ENCODE results near the gene OR4F15. TPM values are rescaled to one million over a fixed set of nuclear protein-coding genes. Genes with fewer than 3 reads are reported as not detected.

OR4F15 gene
- total RNA-seq, 1 donor from 2014 or later: not detected

DNA sequence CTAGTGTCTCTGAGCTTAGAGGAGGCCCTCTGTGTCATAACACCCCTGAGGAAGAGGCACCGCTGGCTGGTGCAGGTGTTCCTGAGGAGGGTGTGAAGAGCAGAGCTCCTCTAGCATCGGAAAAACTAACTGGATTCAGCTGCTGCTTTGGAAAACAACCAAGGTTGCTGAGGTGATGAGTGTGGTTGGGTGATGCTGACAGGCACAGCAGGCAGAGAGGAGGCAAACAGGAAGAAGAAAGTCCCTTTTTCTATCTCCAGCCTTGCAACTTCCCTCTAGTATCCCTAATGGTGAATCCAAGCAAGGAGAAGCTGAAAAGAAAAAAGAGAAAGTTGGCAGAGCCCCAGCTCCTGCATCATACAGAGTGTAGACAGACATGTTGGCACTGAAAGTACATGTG is 3.8 kb upstream of the OR4F15 start:
- no peak overlapping the region for H3K27ac Mint-ChIP-seq
- H3K9me3 Mint-ChIP-seq: no peaks in the 10 kb centered on the region
- H3K4me1 Mint-ChIP-seq (ENCODE audit: low read depth): no peaks in the 10 kb centered on the region
- H3K4me3 Mint-ChIP-seq (ENCODE audit: low read depth): no peak overlapping the region
- peaks cover 9% of the 10 kb centered on the region for H3K27me3 Mint-ChIP-seq (ENCODE audit: low read depth)
- no peaks in the 10 kb centered on the region for H3K36me3 Mint-ChIP-seq (ENCODE audit: low read depth)
- no peak for DNase-seq (ENCODE audit: low spot score)
- intact Hi-C loops (cut with micrococcal nuclease): no loop called here

DNA sequence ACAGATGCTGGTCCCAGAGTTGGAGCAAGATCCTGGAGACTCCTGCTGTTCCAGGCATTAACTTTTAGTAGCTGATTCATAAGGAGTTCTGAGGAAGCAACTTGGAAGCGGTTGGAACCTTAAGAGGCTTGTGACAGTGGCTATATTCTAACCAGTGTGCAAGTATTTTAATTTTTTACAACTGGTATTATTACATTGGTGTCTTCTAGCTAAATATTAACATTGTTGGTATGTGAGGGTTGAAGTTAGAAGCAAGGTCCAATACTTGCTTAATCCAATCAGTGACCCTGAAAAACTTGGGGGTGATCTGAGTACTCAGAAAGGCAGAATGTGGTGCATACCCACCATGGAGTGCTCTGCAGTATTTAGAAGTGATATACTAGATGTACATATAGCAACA is 1.5 kb upstream of the OR4F15 start:
- Mint-ChIP-seq H3K27ac (no peak overlapping the region), H3K4me1 (ENCODE audit: low read depth) (no peaks in the 10 kb centered on the region), H3K27me3 (ENCODE audit: low read depth) (peaks cover 4% of the 10 kb centered on the region), H3K9me3 (no peaks in the 10 kb centered on the region), H3K36me3 (ENCODE audit: low read depth) (no peaks in the 10 kb centered on the region), H3K4me3 (ENCODE audit: low read depth) (no peak overlapping the region)
- intact Hi-C loops (cut with micrococcal nuclease): no loop called here
- DNase-seq (ENCODE audit: low spot score): no peak

DNA sequence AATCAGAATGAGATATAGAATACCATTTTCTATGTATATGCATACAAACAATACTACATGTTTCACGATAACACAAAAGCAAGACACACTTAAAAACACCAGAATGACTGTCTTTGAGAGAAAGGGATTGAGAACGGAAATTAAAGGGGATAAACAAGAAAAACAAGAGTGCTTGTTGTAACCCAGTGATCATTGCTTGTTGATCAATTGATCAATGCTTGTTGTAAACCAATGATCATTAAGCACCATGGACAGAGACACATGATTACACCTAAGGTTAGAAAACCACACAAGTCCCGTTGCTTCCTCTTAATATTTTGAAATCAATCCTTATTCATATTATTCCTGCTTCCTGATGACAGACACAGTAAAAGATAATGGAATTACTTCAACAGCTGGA is 1.1 kb upstream of the OR4F15 start:
- Mint-ChIP-seq H3K4me1 (ENCODE audit: low read depth) (no peaks in the 10 kb centered on the region), H3K4me3 (ENCODE audit: low read depth) (no peak overlapping the region), H3K27ac (no peak overlapping the region), H3K36me3 (ENCODE audit: low read depth) (no peaks in the 10 kb centered on the region), H3K9me3 (no peaks in the 10 kb centered on the region), H3K27me3 (ENCODE audit: low read depth) (peaks cover 5% of the 10 kb centered on the region)
- intact Hi-C loops (cut with micrococcal nuclease): no loop called here
- no peak for DNase-seq (ENCODE audit: low spot score)

DNA sequence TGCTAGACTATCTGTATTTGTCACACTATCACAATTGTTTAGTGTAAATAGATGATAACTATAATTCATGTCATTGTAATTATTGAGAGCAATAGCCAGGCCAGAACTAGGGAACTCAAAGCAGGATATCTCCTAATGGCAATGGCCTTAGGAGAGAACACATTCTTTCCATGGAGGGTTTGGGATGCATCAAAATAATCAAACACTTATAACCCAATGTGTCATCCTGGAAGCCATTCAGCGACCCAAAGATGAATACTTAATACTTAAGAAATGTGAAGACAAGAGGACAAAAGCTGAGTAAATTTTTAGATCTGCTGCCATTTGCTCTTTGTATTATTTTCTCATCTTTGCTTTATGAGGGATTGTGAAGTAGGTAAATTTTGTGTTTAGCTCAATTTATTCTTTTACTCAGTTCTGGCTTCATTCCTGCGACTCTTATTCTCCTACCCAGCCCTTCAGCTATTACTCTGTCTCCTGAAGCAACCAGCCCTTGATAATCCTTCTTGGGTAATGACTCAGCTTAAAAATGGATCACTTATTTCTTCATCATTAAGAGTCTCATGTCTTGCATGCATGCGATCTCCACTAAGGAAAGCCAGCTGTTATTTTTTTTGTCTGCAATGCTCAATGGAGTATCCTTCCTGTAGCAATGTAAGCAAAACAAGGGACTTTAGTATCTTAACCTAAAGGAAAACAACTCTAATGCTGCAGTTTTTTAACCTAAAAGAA is 2.0 kb downstream of the OR4F15 start:
- DNase-seq (ENCODE audit: low spot score): no peak
- H3K27me3 Mint-ChIP-seq (ENCODE audit: low read depth): peaks cover 7% of the 10 kb centered on the region
- H3K27ac Mint-ChIP-seq: no peak overlapping the region
- intact Hi-C loops (cut with micrococcal nuclease): no loop called here
- no peak overlapping the region for H3K4me3 Mint-ChIP-seq (ENCODE audit: low read depth)
- no peaks in the 10 kb centered on the region for H3K9me3 Mint-ChIP-seq
- no peaks in the 10 kb centered on the region for H3K4me1 Mint-ChIP-seq (ENCODE audit: low read depth)
- no peaks in the 10 kb centered on the region for H3K36me3 Mint-ChIP-seq (ENCODE audit: low read depth)

DNA sequence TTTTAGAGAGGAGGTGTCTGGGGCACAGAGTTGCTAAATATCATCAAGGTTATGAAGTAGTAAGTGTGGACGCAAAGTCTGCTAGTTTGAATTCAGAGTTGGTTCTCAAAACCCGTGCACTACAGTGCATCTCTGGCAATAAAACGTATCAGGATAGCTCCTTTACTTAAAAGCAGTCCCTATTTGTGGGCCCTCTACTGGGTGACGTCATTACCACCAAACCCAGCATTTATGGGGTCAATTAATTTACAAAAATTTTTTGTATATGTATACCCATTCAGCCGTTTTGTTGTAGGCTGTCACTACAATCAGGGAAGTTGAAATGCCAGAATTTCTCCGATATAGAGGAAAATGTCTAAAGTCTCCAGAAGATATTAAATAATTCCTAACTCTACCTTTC is 8.8 kb downstream of the OR4F15 start:
- Mint-ChIP-seq H3K27me3 (ENCODE audit: low read depth) (peaks cover 3% of the 10 kb centered on the region), H3K36me3 (ENCODE audit: low read depth) (no peaks in the 10 kb centered on the region), H3K9me3 (no peaks in the 10 kb centered on the region), H3K27ac (no peak overlapping the region), H3K4me1 (ENCODE audit: low read depth) (no peaks in the 10 kb centered on the region), H3K4me3 (ENCODE audit: low read depth) (no peak overlapping the region)
- DNase-seq (ENCODE audit: low spot score): no peak
- intact Hi-C loops (cut with micrococcal nuclease): no loop called here

DNA sequence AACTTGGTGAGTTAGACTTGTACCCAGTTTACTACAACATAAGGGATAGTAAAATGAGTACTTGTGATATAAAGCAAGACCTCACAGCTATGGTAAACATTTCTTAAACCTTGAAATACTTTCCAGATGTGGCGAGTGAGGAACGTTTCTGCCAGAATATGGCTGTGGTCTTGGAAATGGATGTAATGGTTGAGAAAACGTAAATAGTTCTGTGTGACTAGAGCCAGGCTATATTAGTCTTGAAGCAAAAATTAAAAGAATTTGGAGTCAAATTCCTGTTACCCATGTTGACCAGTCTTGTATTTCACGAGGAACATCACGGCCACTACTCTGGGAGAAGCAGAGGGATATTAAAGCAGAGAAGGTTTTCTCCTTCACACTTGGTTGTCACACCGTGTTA is 15.3 kb downstream of the OR4F15 start:
- Mint-ChIP-seq H3K36me3 (ENCODE audit: low read depth) (no peaks in the 10 kb centered on the region), H3K4me1 (ENCODE audit: low read depth) (no peaks in the 10 kb centered on the region), H3K27me3 (ENCODE audit: low read depth) (no peaks in the 10 kb centered on the region), H3K4me3 (ENCODE audit: low read depth) (no peak overlapping the region), H3K9me3 (no peaks in the 10 kb centered on the region), H3K27ac (no peak overlapping the region)
- intact Hi-C loops (cut with micrococcal nuclease): no loop called here
- DNase-seq (ENCODE audit: low spot score): no peak

DNA sequence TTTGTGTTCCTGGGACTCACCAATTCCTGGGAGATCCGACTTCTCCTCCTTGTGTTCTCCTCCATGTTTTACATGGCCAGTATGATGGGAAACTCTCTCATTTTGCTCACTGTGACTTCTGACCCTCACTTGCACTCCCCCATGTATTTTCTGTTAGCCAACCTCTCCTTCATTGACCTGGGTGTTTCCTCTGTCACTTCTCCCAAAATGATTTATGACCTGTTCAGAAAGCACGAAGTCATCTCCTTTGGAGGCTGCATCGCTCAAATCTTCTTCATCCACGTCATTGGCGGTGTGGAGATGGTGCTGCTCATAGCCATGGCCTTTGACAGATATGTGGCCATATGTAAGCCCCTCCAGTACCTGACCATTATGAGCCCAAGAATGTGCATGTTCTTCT is 16.8 kb downstream of the OR4F15 start:
- Mint-ChIP-seq H3K9me3 (no peaks in the 10 kb centered on the region), H3K27me3 (ENCODE audit: low read depth) (no peaks in the 10 kb centered on the region), H3K4me3 (ENCODE audit: low read depth) (no peak overlapping the region), H3K36me3 (ENCODE audit: low read depth) (no peaks in the 10 kb centered on the region), H3K27ac (no peak overlapping the region), H3K4me1 (ENCODE audit: low read depth) (no peaks in the 10 kb centered on the region)
- DNase-seq (ENCODE audit: low spot score): no peak
- intact Hi-C loops (cut with micrococcal nuclease): no loop called here

DNA sequence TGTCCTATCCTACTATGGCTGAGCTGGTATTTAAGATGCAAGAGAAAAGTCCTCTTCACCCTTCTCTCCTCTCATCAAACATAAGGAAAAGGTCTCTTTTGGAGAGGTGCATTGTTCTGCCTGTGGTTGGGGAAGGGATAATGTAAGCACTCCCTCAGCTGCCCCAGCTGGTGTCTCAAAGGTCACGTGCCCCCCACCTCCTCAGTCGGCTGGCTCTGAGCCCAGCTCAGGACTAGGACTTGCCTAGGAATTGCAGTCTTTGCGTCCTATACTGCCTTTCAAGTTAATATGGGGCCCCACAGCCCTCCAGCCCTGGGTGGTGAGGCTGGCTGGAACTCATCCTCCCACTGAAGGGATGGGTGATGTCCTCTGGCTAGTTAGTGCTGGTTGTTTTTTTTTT is 29.7 kb downstream of the OR4F15 start:
- H3K36me3 Mint-ChIP-seq (ENCODE audit: low read depth): no peaks in the 10 kb centered on the region
- intact Hi-C loops (cut with micrococcal nuclease): no loop called here
- H3K9me3 Mint-ChIP-seq: no peaks in the 10 kb centered on the region

DNA sequence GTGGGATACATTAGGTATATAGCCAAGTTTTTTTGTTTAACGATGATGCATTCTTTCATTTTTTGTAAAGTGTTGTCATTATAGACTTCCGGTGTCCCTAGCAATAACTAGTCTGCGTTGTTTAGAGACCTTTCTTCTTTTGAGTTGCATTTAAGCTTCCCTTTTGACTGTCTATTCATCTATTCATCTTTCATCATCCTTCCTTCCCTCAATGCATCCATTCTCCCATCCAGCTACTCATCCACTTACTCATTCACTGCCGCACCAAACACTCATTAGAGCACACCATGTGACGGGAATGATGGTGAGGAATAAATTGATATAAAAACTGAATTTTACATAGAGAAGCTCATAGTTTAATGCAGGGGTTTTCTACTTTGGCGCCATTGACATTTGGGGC is 32.9 kb downstream of the OR4F15 start:
- H3K4me1 Mint-ChIP-seq (ENCODE audit: low read depth): no peaks in the 10 kb centered on the region
- intact Hi-C loops (cut with micrococcal nuclease): no loop called here
- no peak overlapping the region for H3K27ac Mint-ChIP-seq

More for the DNA sequence above, 29.7 kb downstream of the OR4F15 start:
- DNase-seq (ENCODE audit: low spot score): no peak
- Mint-ChIP-seq H3K4me3 (ENCODE audit: low read depth) (no peak overlapping the region), H3K27me3 (ENCODE audit: low read depth) (peaks cover 2% of the 10 kb centered on the region), H3K27ac (no peak overlapping the region), H3K4me1 (ENCODE audit: low read depth) (no peaks in the 10 kb centered on the region)

DNA sequence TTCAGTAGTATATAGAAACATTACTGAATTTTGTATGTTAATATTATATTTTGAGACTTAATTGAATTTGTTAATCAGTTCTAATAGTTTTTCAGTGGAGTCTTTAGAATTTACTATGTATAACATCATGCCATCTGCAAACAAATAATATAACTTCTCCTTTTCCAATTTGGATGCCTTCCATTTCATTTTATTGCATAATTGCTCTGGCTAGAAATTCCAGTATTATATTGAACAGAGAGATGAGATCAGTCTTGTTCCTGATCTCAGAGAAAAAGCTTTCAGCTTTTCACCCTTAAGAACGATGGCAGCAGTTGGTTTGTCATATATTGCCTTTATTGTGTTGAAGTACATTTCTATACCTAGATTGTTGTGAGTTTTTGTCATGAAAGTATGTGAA is 40.4 kb downstream of the OR4F15 start:
- Mint-ChIP-seq H3K4me3 (ENCODE audit: low read depth) (no peak overlapping the region), H3K4me1 (ENCODE audit: low read depth) (no peaks in the 10 kb centered on the region), H3K9me3 (no peaks in the 10 kb centered on the region), H3K27ac (no peak overlapping the region), H3K27me3 (ENCODE audit: low read depth) (peaks cover 14% of the 10 kb centered on the region), H3K36me3 (ENCODE audit: low read depth) (no peaks in the 10 kb centered on the region)
- DNase-seq (ENCODE audit: low spot score): no peak
- intact Hi-C loops (cut with micrococcal nuclease): no loop called here

More for the DNA sequence above, 32.9 kb downstream of the OR4F15 start:
- Mint-ChIP-seq H3K4me3 (ENCODE audit: low read depth) (no peak overlapping the region), H3K36me3 (ENCODE audit: low read depth) (no peaks in the 10 kb centered on the region), H3K9me3 (no peaks in the 10 kb centered on the region), H3K27me3 (ENCODE audit: low read depth) (peaks cover 4% of the 10 kb centered on the region)
- no peak for DNase-seq (ENCODE audit: low spot score)

Other genes starting within 250 kb of the OR4F15 start
- gene TM2D3, start 159.8 kb upstream of the OR4F15 start, total RNA-seq: 40.4 and 42.6 TPM in 2 replicates
- gene TARS3, start 87.7 kb upstream of the OR4F15 start, total RNA-seq: 14.1 and 14.5 TPM in 2 replicates
- gene OR4F6, start 8.7 kb upstream of the OR4F15 start, total RNA-seq: not detected in 2 replicates

All from activated T-helper 2 cell treated with anti-CD3 and anti-CD28 coated beads, Interferon-gamma antibody, Interleukin-2, Interleukin-4, amounts not matched to agents 10 μg/mL and 5 μg/mL and 100 μg/mL, durations not matched to agents 14 hours and 24 hours and 36 hours (primary cell).